K562 (cell line): Measurements from ENCODE around the gene NDOR1. TPM values are rescaled to one million over a fixed set of nuclear protein-coding genes. Genes with fewer than 3 reads are reported as not detected.

Source experiments
- ATAC-seq: fragments of 200-7000 bp; cut with Tn5 transposase; 3 replicates; pipeline ENCODE4 v1.9.1; 2020; ENCODE audit warnings: moderate library complexity
- BruUV-seq: library from RNA; stranded (reverse); fragments of 400-500 nt; replicated peaks from 2 replicates; lab custom pipeline; 2021; lab: Mats Ljungman, UMichigan
- CTCF ChIA-PET: fragments of 300-600 bp; formaldehyde crosslinking; extraction: SDS; loops from one replicate; lab custom pipeline; 2021; ENCODE audit warnings: low intra/inter-chr PET ratio; lab: Yijun Ruan, JAX
- POLR2A ChIA-PET: fragments of 300-600, 350-650 bp; sonication (Branson Sonifier 250); formaldehyde crosslinking; extraction: SDS; loops from one replicate; lab custom pipeline; 2021; ENCODE audit warnings: antibody characterized with exemption, inconsistent platforms; lab: Yijun Ruan, JAX
- DNase-seq, 4 experiments: peaks; one replicate each; pipeline versions ENCODE4 v3.0.0 to v3.0.0-alpha.2; 2011 to 2018; ENCODE audit warnings: low spot score in 3 of 4, mixed read lengths in 3 of 4; ENCODE audit errors: extremely low read depth in 1 of 4
- FAIRE-seq: peaks from 2 replicates; lab custom pipeline; 2011; peaks lifted over from hg19 to GRCh38; lab: Jason Lieb, UNC
- H2AFZ ChIP-seq: 2 replicates; pipeline ENCODE4 v1.6.0; 2011; ENCODE audit warnings: low read depth, low read length, control low read depth, inconsistent platforms
- H3K27ac ChIP-seq: fragments of 200-600 bp; 3 replicates; pipeline ENCODE4 v1.8.0; 2011; ENCODE audit warnings: low read depth, mild to moderate bottlenecking, control low read depth, inconsistent platforms, low read length, moderate library complexity, mixed read lengths; ENCODE audit errors: extremely low read depth
- H3K27me3 ChIP-seq, 2 experiments: fragments of 300-600 bp in 1 of 2; 2 replicates in 1 of 2; 3 replicates in 1 of 2; pipeline versions ENCODE4 v1.6.0 to v1.8.0; 2011; ENCODE audit warnings: inconsistent platforms in 2 of 2, low read length in 2 of 2, mild to moderate bottlenecking in 1 of 2, mixed read lengths in 1 of 2, moderate library complexity in 1 of 2; ENCODE audit not compliant: control insufficient read depth in 2 of 2, insufficient read depth in 2 of 2
- H3K36me3 ChIP-seq: fragments of 300-600 bp; 3 replicates; pipeline ENCODE4 v1.8.0; 2011; ENCODE audit warnings: mild to moderate bottlenecking, low read length, inconsistent platforms; ENCODE audit not compliant: control insufficient read depth, insufficient read depth
- H3K4me1 ChIP-seq, 2 experiments: fragments of 200-600 bp in 1 of 2; replicated peaks in 1 of 2; 2 replicates in 1 of 2; 3 replicates in 1 of 2; pipeline versions ENCODE4 v1.5.1 to v1.8.0; 2011; ENCODE audit warnings: inconsistent platforms in 2 of 2, low read length in 2 of 2, mild to moderate bottlenecking in 1 of 2, mixed read lengths in 1 of 2, moderate library complexity in 1 of 2; ENCODE audit not compliant: control insufficient read depth in 2 of 2, insufficient read depth in 2 of 2
- H3K4me2 ChIP-seq: 2 replicates; pipeline ENCODE4 v1.6.1; 2011; ENCODE audit warnings: low read length, control low read depth, inconsistent platforms, mixed read lengths; ENCODE audit not compliant: insufficient read depth
- H3K4me3 ChIP-seq: fragments of 200-600 bp; sonication (generic), shearing (Covaris generic); 2 replicates; pipeline ENCODE4 v1.5.1; 2016; ENCODE audit warnings: control low read depth, inconsistent platforms
- H3K79me2 ChIP-seq: fragments of 200-600 bp; 3 replicates; pipeline ENCODE4 v1.8.0; 2011; ENCODE audit warnings: low read length, inconsistent platforms; ENCODE audit not compliant: control insufficient read depth, insufficient read depth
- H3K9ac ChIP-seq, 2 experiments: 2 replicates each; pipeline versions ENCODE4 v1.6.0 to v1.6.1; 2011; ENCODE audit warnings: low read depth in 2 of 2, low read length in 2 of 2, control low read depth in 1 of 2, inconsistent platforms in 1 of 2, mild to moderate bottlenecking in 1 of 2, mixed read lengths in 1 of 2; ENCODE audit not compliant: insufficient read depth in 1 of 2
- H3K9me1 ChIP-seq: one replicate; pipeline ENCODE4 v1.6.0; 2011; ENCODE audit warnings: inconsistent platforms, mild to moderate bottlenecking, low read length, moderate library complexity; ENCODE audit not compliant: control insufficient read depth, insufficient read depth
- H3K9me3 ChIP-seq: replicated peaks from 2 replicates; pipeline ENCODE4 v1.5.1; 2011; ENCODE audit warnings: low read depth, low read length, inconsistent platforms; ENCODE audit not compliant: control insufficient read depth, insufficient read depth
- H4K20me1 ChIP-seq: replicated peaks from 2 replicates; pipeline ENCODE4 v1.6.1; 2011; ENCODE audit warnings: low read length, inconsistent platforms, mixed read lengths; ENCODE audit not compliant: control insufficient read depth, insufficient read depth
- POLR3A ChIP-seq: IDR thresholded peaks from 2 replicates; pipeline ENCODE4 v1.6.1; 2011; ENCODE audit warnings: borderline replicate concordance, mild to moderate bottlenecking, moderate library complexity; ENCODE audit not compliant: insufficient read length, insufficient read depth; ENCODE audit errors: extremely low read depth
- WGBS: fragments of 100-300 bp; shearing (Covaris generic); methylation state at CpG from one replicate; pipeline ENCODE4 v1.1.6; 2016; ENCODE audit warnings: low coverage, mixed read lengths; ENCODE audit not compliant: insufficient coverage; ENCODE audit errors: missing lambda C conversion rate; 5-methylcytosine and 5-hydroxymethylcytosine counted together
- in situ Hi-C: fragments of 300-500 bp; cut with MboI; formaldehyde crosslinking; loops from 4 replicates; pipeline ENCODE4 v1.15.0; 2018; ENCODE audit warnings: inconsistent platforms, mixed read lengths
- intact Hi-C: fragments of 100-400 bp; cut with micrococcal nuclease; formaldehyde crosslinking; loops from 2 replicates; pipeline ENCODE4 v1.14.2; 2022
- polyA plus RNA-seq, 8 experiments: library from polyadenylated mRNA; depleted of rRNA in 4 of 8; stranded (reverse) in 5 of 8; unstranded in 3 of 8; fragments of >200 nt; fragmentation: Nextera tagmentation in 2 of 8; fragmentation: Illumina TruSeq in 1 of 8; extraction: Ambion mirVana in 2 of 8; extraction: Trizol in 1 of 8; gene quantifications; 2 replicates each; pipeline versions ENCODE4 v1.2.1 to v1.2.3, GENCODE V29; 2011 to 2014; ENCODE audit warnings: inconsistent platforms in 1 of 8, missing spikeins in 1 of 8
- total RNA-seq, 7 experiments: library from RNA; depleted of rRNA in 6 of 7; stranded (reverse); fragments of >200 nt in 6 of 7; fragmentation: Illumina TruSeq in 2 of 7; extraction: Trizol in 2 of 7; gene quantifications; 2 replicates each; pipeline versions ENCODE4 v1.2.1 to v1.2.3, GENCODE V29; 2011 to 2021; ENCODE audit warnings: low replicate concordance in 1 of 7

Gene NDOR1
- total and polyA plus RNA-seq, 9 of the 15 experiments (the other 6 are each of a cell fraction or from before 2014, with no cell fraction given), result 0.06 to 36.9 (median 6.9) TPM

- H3K9me1 ChIP-seq, result no peaks in the 10 kb centered on the region
- no peak for TF ChIP-seq POLR3A
- no peak overlapping the region for H3K4me3 ChIP-seq
- 24% methylated on average over 19 of the region's 22 CpGs for WGBS
- no peaks in the 10 kb centered on the region for H3K79me2 ChIP-seq
- peak in 1 of 4 experiments; percentile 10 for DNase-seq
- ChIA-PET CTCF (no interaction called here), POLR2A (interaction anchor here (0.6 to 1.6 kb wide), 8 partner anchors 9 to 128 kb away, joined by 3 to 5 read pairs (median 4); partner anchors contain the start of gene TUBB4B)
- in situ Hi-C loops, result no loop called here
- H3K9ac ChIP-seq, result peak overlapping the region in 1 of 2 experiments; percentile 9; a peak in 2 of 4 replicates
- no peak for FAIRE-seq
- H3K4me2 ChIP-seq, result no peak overlapping the region
- BruUV-seq, result no TSS peak
- H2AFZ ChIP-seq, result no peak overlapping the region
- intact Hi-C loops, result no loop called here
- H3K9me3 ChIP-seq, result no peaks in the 10 kb centered on the region
- peaks cover 3% of the 10 kb centered on the region; the same call in 1 of the 2 replicates for H4K20me1 ChIP-seq
- no peak overlapping the region for H3K27ac ChIP-seq
- peaks cover 0 to 93% of the 10 kb centered on the region in 2 experiments; a peak in 2 of 5 replicates for H3K4me1 ChIP-seq
- H3K27me3 ChIP-seq, result peaks cover 22 to 33% of the 10 kb centered on the region in 2 experiments; a peak in 4 of 5 replicates
- no peak for ATAC-seq
- H3K36me3 ChIP-seq, result no peaks in the 10 kb centered on the region
These were observed 34.2 kb upstream of the NDOR1 start for GRCh38 chr9:137171149-137171900.
